Parathyroid adenoma (tissue), 2 donors: Measurements from ENCODE around the gene GABRR3.

Experiments
- H2AFZ ChIP-seq: fragments of 300-600 bp; sonication (generic); one replicate; pipeline ENCODE4 v1.7.0; 2017; ENCODE audit warnings: antibody characterized with exemption, mild to moderate bottlenecking
- H3K27ac ChIP-seq: fragments of 300-600 bp; sonication (generic); one replicate; pipeline ENCODE4 v1.7.0; 2017
- H3K27me3 ChIP-seq: fragments of 300-600 bp; sonication (generic); one replicate; pipeline ENCODE4 v1.7.0; 2017; ENCODE audit warnings: low read length; ENCODE audit not compliant: control insufficient read depth, insufficient read depth
- H3K36me3 ChIP-seq: fragments of 300-600 bp; sonication (generic); one replicate; pipeline ENCODE4 v1.7.0; 2017; ENCODE audit warnings: low read length; ENCODE audit not compliant: control insufficient read depth, insufficient read depth
- H3K4me1 ChIP-seq: fragments of 300-600 bp; sonication (generic); one replicate; pipeline ENCODE4 v1.7.0; 2017; ENCODE audit warnings: control low read depth
- H3K4me2 ChIP-seq: fragments of 300-600 bp; sonication (generic); one replicate; pipeline ENCODE4 v1.7.0; 2017; ENCODE audit warnings: low read length
- H3K4me3 ChIP-seq: fragments of 300-600 bp; sonication (generic); one replicate; pipeline ENCODE4 v1.7.0; 2017; ENCODE audit warnings: low read depth, low read length
- H3K79me2 ChIP-seq: fragments of 300-600 bp; sonication (generic); one replicate; pipeline ENCODE4 v1.7.0; 2017; ENCODE audit warnings: control low read depth
- H3K9ac ChIP-seq: fragments of 300-600 bp; sonication (generic); one replicate; pipeline ENCODE4 v1.7.0; 2017; ENCODE audit warnings: mild to moderate bottlenecking
- H3K9me3 ChIP-seq: fragments of 300-600 bp; sonication (generic); one replicate; pipeline ENCODE4 v1.7.0; 2017; ENCODE audit warnings: low read length; ENCODE audit not compliant: control insufficient read depth
- TF ChIP-seq, protein P1 (sequence below): fragments of 300-600 bp; sonication (generic); IDR thresholded peaks from one replicate; pipeline ENCODE4 v1.7.0; 2017; ENCODE audit warnings: antibody characterized with exemption, mild to moderate bottlenecking
- donor health status: primary hyperparathyroidism.

GABRR3 gene

DNA sequence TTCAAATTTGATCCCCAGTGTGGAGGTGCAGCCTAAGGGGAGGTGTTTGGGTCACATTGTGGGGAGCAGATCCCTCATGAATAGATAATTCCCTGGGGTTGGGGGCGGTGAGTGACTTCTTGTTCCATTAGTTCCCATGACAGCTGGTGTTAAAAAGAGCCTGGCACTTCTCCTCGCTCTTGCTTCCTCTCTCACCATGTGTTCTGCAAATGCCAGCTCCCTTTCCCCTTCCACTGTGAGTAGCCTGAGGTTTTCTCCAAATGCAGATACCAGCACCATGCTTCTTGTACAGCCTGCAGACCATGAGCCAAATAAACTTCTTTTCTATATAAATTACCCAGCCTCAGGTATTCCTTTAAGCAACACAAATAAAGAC, 86.0 kb downstream of the GABRR3 start:
- no peak overlapping the region for H3K27ac ChIP-seq
- no peaks in the 10 kb centered on the region for H3K36me3 ChIP-seq
- H3K9me3 ChIP-seq: no peaks in the 10 kb centered on the region
- H3K4me3 ChIP-seq: no peak overlapping the region
- no peaks in the 10 kb centered on the region for H3K4me1 ChIP-seq
- H3K27me3 ChIP-seq: no peaks in the 10 kb centered on the region
- H3K4me2 ChIP-seq: no peak overlapping the region
- no peaks in the 10 kb centered on the region for H3K79me2 ChIP-seq
- no peak overlapping the region for H2AFZ ChIP-seq
- TF ChIP-seq, protein P1, sequence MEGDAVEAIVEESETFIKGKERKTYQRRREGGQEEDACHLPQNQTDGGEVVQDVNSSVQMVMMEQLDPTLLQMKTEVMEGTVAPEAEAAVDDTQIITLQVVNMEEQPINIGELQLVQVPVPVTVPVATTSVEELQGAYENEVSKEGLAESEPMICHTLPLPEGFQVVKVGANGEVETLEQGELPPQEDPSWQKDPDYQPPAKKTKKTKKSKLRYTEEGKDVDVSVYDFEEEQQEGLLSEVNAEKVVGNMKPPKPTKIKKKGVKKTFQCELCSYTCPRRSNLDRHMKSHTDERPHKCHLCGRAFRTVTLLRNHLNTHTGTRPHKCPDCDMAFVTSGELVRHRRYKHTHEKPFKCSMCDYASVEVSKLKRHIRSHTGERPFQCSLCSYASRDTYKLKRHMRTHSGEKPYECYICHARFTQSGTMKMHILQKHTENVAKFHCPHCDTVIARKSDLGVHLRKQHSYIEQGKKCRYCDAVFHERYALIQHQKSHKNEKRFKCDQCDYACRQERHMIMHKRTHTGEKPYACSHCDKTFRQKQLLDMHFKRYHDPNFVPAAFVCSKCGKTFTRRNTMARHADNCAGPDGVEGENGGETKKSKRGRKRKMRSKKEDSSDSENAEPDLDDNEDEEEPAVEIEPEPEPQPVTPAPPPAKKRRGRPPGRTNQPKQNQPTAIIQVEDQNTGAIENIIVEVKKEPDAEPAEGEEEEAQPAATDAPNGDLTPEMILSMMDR: no peak
- H3K9ac ChIP-seq: no peak overlapping the region

DNA sequence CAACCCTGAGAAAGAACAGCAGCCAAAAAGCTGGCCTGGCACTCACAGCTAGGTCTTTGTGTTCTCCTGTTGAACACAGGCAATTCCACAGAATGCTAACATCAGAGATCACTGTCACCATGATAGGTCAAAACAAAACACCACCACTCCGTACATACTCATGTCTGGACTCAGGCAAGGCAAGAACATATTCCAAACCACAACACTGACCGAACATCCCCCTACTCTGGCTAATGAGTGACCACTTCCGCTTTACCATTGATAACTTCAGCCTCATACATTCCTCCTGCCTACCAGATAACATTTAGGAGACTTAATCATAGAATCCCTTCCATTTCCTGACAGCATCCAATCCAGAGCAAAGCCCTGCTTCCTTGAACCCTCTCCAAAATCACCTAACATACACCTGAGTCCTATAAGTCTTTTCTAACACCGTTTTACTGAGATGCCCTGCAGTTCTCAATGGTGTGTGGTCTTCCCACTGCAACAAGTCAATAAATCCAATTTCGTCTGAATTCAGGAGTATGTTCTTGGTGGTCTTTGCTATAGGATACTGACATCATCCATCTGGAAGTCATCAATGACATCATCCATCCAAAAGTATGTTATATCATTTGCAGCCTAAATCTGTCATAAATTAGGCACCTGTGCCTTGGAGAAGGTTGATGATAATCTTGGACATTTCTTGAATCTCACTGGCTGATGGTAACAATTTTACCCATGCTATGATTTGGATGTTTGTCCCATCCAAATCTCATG, 86.6 kb downstream of the GABRR3 start:
- no peaks in the 10 kb centered on the region for H3K79me2 ChIP-seq
- TF ChIP-seq, protein P1: no peak
- no peak overlapping the region for H3K4me3 ChIP-seq
- H3K27me3 ChIP-seq: no peaks in the 10 kb centered on the region
- H3K4me2 ChIP-seq: no peak overlapping the region
- H3K9me3 ChIP-seq: no peaks in the 10 kb centered on the region
- H3K27ac ChIP-seq: no peak overlapping the region
- no peaks in the 10 kb centered on the region for H3K36me3 ChIP-seq
- no peak overlapping the region for H3K9ac ChIP-seq
- no peaks in the 10 kb centered on the region for H3K4me1 ChIP-seq
- H2AFZ ChIP-seq: no peak overlapping the region

DNA sequence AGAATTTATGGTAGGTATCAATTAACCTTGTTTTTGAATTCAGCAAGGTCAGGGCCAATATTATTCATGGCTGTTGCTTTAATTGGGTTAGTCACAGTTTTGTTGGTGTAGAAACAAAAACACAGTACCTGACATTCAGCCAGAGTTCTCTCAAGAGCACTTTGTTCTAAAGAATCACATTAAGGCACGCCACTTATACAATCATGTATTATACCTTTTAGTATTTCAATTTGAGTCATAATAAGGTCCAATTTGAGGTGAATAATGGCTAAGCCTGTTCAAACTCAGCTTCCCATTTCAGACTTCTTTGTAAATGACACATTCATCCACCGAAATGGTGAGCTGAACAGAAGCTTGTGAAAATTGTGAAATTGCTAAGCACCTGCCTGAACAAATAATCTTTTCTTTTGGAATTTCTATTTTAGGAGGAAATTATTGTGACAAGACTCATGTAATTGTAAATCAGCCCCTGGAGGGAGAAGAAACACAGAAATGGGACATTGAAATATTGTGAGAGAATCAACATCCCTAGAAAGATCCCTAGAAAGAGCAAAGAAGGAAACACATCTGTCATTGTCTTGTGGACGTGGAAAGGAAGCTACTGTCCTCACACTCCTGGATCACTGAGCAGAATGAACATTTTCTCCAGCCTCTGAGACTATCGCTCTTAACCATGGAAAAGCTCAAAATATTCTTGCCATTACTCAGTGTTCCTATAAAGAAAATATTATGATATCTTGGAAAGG, 92.1 kb downstream of the GABRR3 start:
- Histone ChIP-seq H2AFZ (no peak overlapping the region), H3K4me1 (no peaks in the 10 kb centered on the region), H3K27ac (no peak overlapping the region), H3K36me3 (no peaks in the 10 kb centered on the region), H3K9ac (no peak overlapping the region), H3K4me2 (no peak overlapping the region), H3K79me2 (no peaks in the 10 kb centered on the region), H3K27me3 (no peaks in the 10 kb centered on the region), H3K4me3 (no peak overlapping the region), H3K9me3 (no peaks in the 10 kb centered on the region)
- TF ChIP-seq, protein P1: no peak

GRCh38 chr3:97940034-97940433, 95.1 kb downstream of the GABRR3 start:
- Histone ChIP-seq H3K4me1 (no peaks in the 10 kb centered on the region), H3K4me3 (no peak overlapping the region), H3K4me2 (no peak overlapping the region), H2AFZ (no peak overlapping the region), H3K9ac (no peak overlapping the region), H3K9me3 (no peaks in the 10 kb centered on the region), H3K36me3 (no peaks in the 10 kb centered on the region), H3K27ac (no peak overlapping the region), H3K79me2 (no peaks in the 10 kb centered on the region), H3K27me3 (no peaks in the 10 kb centered on the region)
- TF ChIP-seq, protein P1: no peak
